Liver (tissue), 9 donors: ENCODE results near the gene C11orf58. TPM values are rescaled to one million over a fixed set of nuclear protein-coding genes. Genes with fewer than 3 reads are reported as not detected.

ENCODE experiments used
- DNase-seq: peaks from one replicate; pipeline ENCODE4 v3.0.0-alpha.2; 2017; ENCODE audit warnings: low spot score
- H3K27ac ChIP-seq, 2 donors: one replicate each; pipeline ENCODE4 v1.7.0; 2013; ENCODE audit warnings: inconsistent platforms in 2 of 2, low read length in 2 of 2, control low read depth in 1 of 2, low read depth in 1 of 2, mild to moderate bottlenecking in 1 of 2
- H3K27me3 ChIP-seq, 4 donors: one replicate each; pipeline versions ENCODE4 v1.6.1 to v1.7.0; 2013; ENCODE audit warnings: low read length in 3 of 4, inconsistent platforms in 1 of 4, mild to moderate bottlenecking in 1 of 4, moderate library complexity in 1 of 4; ENCODE audit not compliant: control insufficient read depth in 4 of 4, insufficient read depth in 4 of 4
- H3K36me3 ChIP-seq, 4 donors: one replicate each; pipeline versions ENCODE4 v1.6.1 to v1.7.0; 2013; ENCODE audit warnings: low read length in 3 of 4, mild to moderate bottlenecking in 3 of 4, low read depth in 1 of 4, moderate library complexity in 1 of 4; ENCODE audit not compliant: control insufficient read depth in 4 of 4, insufficient read depth in 3 of 4
- H3K4me1 ChIP-seq, 4 donors: one replicate each; pipeline versions ENCODE4 v1.6.1 to v1.7.0; 2013; ENCODE audit warnings: low read length in 3 of 4, mild to moderate bottlenecking in 3 of 4, moderate library complexity in 1 of 4; ENCODE audit not compliant: control insufficient read depth in 4 of 4, insufficient read depth in 4 of 4
- H3K4me3 ChIP-seq, 3 donors: one replicate each; pipeline versions ENCODE4 v1.6.1 to v1.7.0; 2013; ENCODE audit warnings: low read length in 3 of 3, control low read depth in 1 of 3, low read depth in 1 of 3, mild to moderate bottlenecking in 1 of 3
- H3K9ac ChIP-seq, 2 donors: one replicate each; pipeline ENCODE4 v1.7.0; 2013; ENCODE audit warnings: low read length in 2 of 2, mild to moderate bottlenecking in 2 of 2, moderate library complexity in 2 of 2, control low read depth in 1 of 2, low read depth in 1 of 2
- H3K9me3 ChIP-seq, 4 donors: one replicate each; pipeline versions ENCODE4 v1.6.1 to v1.7.0; 2013; ENCODE audit warnings: low read length in 3 of 4; ENCODE audit not compliant: control insufficient read depth in 4 of 4
- EGR1 ChIP-seq, 2 donors: IDR thresholded peaks; 2 replicates each; pipeline ENCODE4 v1.6.1; 2016 to 2018; ENCODE audit warnings: antibody characterized with exemption in 2 of 2, low read depth in 2 of 2
- FOXA1 ChIP-seq: IDR thresholded peaks from 2 replicates; pipeline ENCODE4 v1.6.1; 2016; ENCODE audit warnings: antibody characterized with exemption
- FOXA2 ChIP-seq: IDR thresholded peaks from 2 replicates; pipeline ENCODE4 v1.6.1; 2016; ENCODE audit warnings: antibody characterized with exemption
- GABPA ChIP-seq, 2 donors: IDR thresholded peaks in 1 of 2; conservative IDR thresholded peaks in 1 of 2; 2 replicates each; pipeline ENCODE4 v1.6.1; 2016; ENCODE audit warnings: antibody characterized with exemption in 2 of 2, mild to moderate bottlenecking in 1 of 2, moderate library complexity in 1 of 2
- HNF4A ChIP-seq, 2 donors: conservative IDR thresholded peaks; 2 replicates each; pipeline ENCODE4 v1.6.1; 2016; ENCODE audit warnings: antibody characterized with exemption in 2 of 2, mild to moderate bottlenecking in 2 of 2
- HNF4G ChIP-seq: IDR thresholded peaks from 2 replicates; pipeline ENCODE4 v1.6.1; 2016; ENCODE audit warnings: antibody characterized with exemption
- JUND ChIP-seq, 2 donors: IDR thresholded peaks; 2 replicates each; pipeline ENCODE4 v1.6.1; 2016; ENCODE audit warnings: antibody characterized with exemption in 2 of 2
- NR2F2 ChIP-seq: IDR thresholded peaks from 2 replicates; pipeline ENCODE4 v1.6.1; 2016; ENCODE audit warnings: antibody characterized with exemption
- RAD21 ChIP-seq, 2 donors: IDR thresholded peaks; 2 replicates each; pipeline ENCODE4 v1.6.1; 2016; ENCODE audit warnings: antibody characterized with exemption in 2 of 2, mild to moderate bottlenecking in 2 of 2
- RXRA ChIP-seq, 2 donors: IDR thresholded peaks; 2 replicates each; pipeline ENCODE4 v1.6.1; 2017 to 2018; ENCODE audit warnings: antibody characterized with exemption in 2 of 2, mild to moderate bottlenecking in 1 of 2
- TAF1 ChIP-seq: conservative IDR thresholded peaks from 2 replicates; pipeline ENCODE4 v1.6.1; 2016; ENCODE audit warnings: antibody characterized with exemption, mild to moderate bottlenecking
- YY1 ChIP-seq: IDR thresholded peaks from 2 replicates; pipeline ENCODE4 v1.6.1; 2016; ENCODE audit warnings: antibody characterized with exemption, mild to moderate bottlenecking
- WGBS: extraction: QIAGEN DNeasy Blood & Tissue Kit; methylation state at CpG from one replicate; pipeline ENCODE4 v1.1.7; 2013; 5-methylcytosine and 5-hydroxymethylcytosine counted together
- polyA plus RNA-seq, 2 donors: library from polyadenylated mRNA; stranded (reverse) in 1 of 2; unstranded in 1 of 2; fragments of 200-250 nt in 1 of 2; fragments of >200 nt in 1 of 2; fragmentation: Nextera tagmentation in 1 of 2; extraction: Ambion mirVana in 1 of 2; gene quantifications; one replicate each; pipeline versions ENCODE4 v1.2.1 to v1.2.3, GENCODE V29; 2013 to 2015
- total RNA-seq, 2 donors: library from RNA; depleted of rRNA; stranded (reverse); fragments of >200 nt; gene quantifications; one replicate each; pipeline ENCODE4 v1.2.3, GENCODE V29; 2014
- TF ChIP-seq, protein P1 (sequence below): IDR thresholded peaks from 2 replicates; pipeline ENCODE4 v1.6.1; 2016; ENCODE audit warnings: antibody characterized with exemption
- TF ChIP-seq, protein P2 (sequence below): IDR thresholded peaks from 2 replicates; pipeline ENCODE4 v1.6.1; 2016; ENCODE audit warnings: antibody characterized with exemption
- TF ChIP-seq, protein P3 (sequence below): IDR thresholded peaks from 2 replicates; pipeline ENCODE4 v1.6.1; 2016; ENCODE audit warnings: antibody characterized with exemption, mild to moderate bottlenecking
- TF ChIP-seq, protein P4 (sequence below): IDR thresholded peaks from 2 replicates; pipeline ENCODE4 v1.6.1; 2016; ENCODE audit warnings: antibody characterized with exemption
- donor health status: healthy.
- donor health status: healthy.
- donor health status: healthy.
- donor health status: healthy.
- donor health status: healthy.

The C11orf58 gene
- total and polyA plus RNA-seq, 4 donors = 54.6 to 106 (median 101) TPM

DNA sequence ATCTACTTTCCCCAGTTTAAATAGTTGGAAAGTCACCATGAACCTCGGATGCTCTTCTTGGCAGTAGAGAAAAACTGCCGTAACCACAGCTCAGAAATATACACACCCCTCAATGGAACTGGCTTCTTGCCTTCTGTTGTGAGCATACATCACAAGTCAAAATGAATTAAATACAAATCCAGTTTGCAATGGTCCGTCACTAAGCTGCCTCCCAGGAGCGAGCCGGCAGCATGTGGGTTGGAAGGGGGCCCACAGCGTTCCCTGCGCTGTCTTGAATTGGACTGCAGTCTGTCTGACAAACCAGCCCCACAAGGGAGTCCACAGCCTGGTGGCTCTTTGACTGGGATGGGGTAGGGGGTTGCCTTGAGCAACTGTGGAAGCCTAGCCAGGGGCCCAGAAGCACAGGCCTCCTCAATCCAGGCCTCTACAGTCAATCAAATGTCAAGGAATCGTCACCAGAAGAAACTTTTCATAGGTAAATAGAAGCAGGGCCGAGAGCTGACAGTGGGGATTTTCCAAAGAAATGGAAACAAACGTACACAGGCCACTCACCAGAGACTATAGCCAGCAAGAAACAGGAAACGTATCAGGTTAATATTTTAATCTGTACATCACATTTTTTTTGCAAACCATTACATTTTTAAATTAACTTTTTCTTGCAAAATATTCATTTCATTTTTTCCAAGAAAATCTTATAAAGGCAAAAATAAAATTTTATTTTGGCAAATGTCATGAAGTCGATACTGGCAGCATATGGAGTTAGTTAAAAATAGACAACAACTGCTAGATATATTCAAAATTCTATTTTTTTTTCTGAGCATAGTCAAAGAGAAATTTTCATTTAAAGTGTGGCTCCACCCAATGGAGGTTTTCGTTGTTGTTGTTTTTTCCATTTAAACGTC, 38.5 kb downstream of the C11orf58 start:
- H3K4me1 ChIP-seq = peaks cover 11 to 20% (median 18%) of the 10 kb centered on the region in 4 donors
- no peak for DNase-seq
- no peak overlapping the region for H3K27ac ChIP-seq
- TF ChIP-seq GABPA (IDR thresholded peaks at IDR 0.05 in 1 of 2, conservative IDR thresholded peaks at IDR 0.05 in 1 of 2) = no peak
- no peak for TF ChIP-seq EGR1 (IDR thresholded peaks at IDR 0.05; ENCODE audit: low read depth in 2 of 2)
- TF ChIP-seq RXRA (IDR thresholded peaks at IDR 0.05) = no peak
- no peak for TF ChIP-seq JUND (IDR thresholded peaks at IDR 0.05)
- TF ChIP-seq, protein P1, sequence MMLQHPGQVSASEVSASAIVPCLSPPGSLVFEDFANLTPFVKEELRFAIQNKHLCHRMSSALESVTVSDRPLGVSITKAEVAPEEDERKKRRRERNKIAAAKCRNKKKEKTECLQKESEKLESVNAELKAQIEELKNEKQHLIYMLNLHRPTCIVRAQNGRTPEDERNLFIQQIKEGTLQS = no peak
- TF ChIP-seq NR2F2 = no peak
- TF ChIP-seq, protein P2, sequence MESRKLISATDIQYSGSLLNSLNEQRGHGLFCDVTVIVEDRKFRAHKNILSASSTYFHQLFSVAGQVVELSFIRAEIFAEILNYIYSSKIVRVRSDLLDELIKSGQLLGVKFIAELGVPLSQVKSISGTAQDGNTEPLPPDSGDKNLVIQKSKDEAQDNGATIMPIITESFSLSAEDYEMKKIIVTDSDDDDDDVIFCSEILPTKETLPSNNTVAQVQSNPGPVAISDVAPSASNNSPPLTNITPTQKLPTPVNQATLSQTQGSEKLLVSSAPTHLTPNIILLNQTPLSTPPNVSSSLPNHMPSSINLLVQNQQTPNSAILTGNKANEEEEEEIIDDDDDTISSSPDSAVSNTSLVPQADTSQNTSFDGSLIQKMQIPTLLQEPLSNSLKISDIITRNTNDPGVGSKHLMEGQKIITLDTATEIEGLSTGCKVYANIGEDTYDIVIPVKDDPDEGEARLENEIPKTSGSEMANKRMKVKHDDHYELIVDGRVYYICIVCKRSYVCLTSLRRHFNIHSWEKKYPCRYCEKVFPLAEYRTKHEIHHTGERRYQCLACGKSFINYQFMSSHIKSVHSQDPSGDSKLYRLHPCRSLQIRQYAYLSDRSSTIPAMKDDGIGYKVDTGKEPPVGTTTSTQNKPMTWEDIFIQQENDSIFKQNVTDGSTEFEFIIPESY = no peak
- TF ChIP-seq, protein P3, sequence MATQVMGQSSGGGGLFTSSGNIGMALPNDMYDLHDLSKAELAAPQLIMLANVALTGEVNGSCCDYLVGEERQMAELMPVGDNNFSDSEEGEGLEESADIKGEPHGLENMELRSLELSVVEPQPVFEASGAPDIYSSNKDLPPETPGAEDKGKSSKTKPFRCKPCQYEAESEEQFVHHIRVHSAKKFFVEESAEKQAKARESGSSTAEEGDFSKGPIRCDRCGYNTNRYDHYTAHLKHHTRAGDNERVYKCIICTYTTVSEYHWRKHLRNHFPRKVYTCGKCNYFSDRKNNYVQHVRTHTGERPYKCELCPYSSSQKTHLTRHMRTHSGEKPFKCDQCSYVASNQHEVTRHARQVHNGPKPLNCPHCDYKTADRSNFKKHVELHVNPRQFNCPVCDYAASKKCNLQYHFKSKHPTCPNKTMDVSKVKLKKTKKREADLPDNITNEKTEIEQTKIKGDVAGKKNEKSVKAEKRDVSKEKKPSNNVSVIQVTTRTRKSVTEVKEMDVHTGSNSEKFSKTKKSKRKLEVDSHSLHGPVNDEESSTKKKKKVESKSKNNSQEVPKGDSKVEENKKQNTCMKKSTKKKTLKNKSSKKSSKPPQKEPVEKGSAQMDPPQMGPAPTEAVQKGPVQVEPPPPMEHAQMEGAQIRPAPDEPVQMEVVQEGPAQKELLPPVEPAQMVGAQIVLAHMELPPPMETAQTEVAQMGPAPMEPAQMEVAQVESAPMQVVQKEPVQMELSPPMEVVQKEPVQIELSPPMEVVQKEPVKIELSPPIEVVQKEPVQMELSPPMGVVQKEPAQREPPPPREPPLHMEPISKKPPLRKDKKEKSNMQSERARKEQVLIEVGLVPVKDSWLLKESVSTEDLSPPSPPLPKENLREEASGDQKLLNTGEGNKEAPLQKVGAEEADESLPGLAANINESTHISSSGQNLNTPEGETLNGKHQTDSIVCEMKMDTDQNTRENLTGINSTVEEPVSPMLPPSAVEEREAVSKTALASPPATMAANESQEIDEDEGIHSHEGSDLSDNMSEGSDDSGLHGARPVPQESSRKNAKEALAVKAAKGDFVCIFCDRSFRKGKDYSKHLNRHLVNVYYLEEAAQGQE = no peak
- TF ChIP-seq FOXA2 = no peak
- TF ChIP-seq YY1 = no peak
- TF ChIP-seq TAF1 = no peak
- TF ChIP-seq RAD21 (IDR thresholded peaks at IDR 0.05) = no peak
- no peak for TF ChIP-seq HNF4G
- TF ChIP-seq HNF4A (conservative IDR thresholded peaks at IDR 0.05) = no peak
- TF ChIP-seq, protein P4, sequence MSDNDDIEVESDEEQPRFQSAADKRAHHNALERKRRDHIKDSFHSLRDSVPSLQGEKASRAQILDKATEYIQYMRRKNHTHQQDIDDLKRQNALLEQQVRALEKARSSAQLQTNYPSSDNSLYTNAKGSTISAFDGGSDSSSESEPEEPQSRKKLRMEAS = no peak
- no peak for TF ChIP-seq FOXA1
- H3K27me3 ChIP-seq = no peaks in the 10 kb centered on the region
- no peaks in the 10 kb centered on the region for H3K9me3 ChIP-seq
- H3K9ac ChIP-seq = no peak overlapping the region
- H3K36me3 ChIP-seq = peaks cover 0 to 8% (median under 1%) of the 10 kb centered on the region in 4 donors
- H3K4me3 ChIP-seq = no peak overlapping the region
- WGBS = 88% methylated on average over 14 of the region's 14 CpGs

DNA sequence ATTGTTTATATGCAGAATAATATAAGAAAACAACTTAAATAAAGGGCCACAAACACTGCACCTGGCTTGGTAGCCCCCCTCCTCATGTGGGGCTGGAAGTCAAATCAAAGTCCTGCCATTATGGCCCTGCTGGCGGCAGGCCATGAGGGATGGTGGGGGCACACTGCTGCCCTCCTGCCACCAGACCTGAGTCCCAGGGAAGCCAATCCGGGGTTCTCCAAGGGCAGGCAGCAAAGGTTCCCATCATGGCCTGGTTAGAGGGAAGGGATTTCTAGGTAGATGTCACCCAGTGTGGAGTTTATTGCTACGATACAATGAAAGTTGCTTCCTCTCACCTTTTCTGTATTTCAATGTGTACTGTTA, 39.1 kb downstream of the C11orf58 start:
- Histone ChIP-seq H3K27ac (no peak overlapping the region), H3K9ac (no peak overlapping the region), H3K4me1 (peaks cover 11 to 20% (median 18%) of the 10 kb centered on the region in 4 donors), H3K9me3 (no peaks in the 10 kb centered on the region), H3K4me3 (no peak overlapping the region), H3K36me3 (peaks cover 0 to 8% (median under 1%) of the 10 kb centered on the region in 4 donors), H3K27me3 (no peaks in the 10 kb centered on the region)
- TF ChIP-seq TAF1 (no peak), FOXA1 (no peak), GABPA (IDR thresholded peaks at IDR 0.05 in 1 of 2, conservative IDR thresholded peaks at IDR 0.05 in 1 of 2) (no peak)
- TF ChIP-seq, protein P2 = no peak
- TF ChIP-seq, protein P1 = no peak
- TF ChIP-seq, protein P4 = no peak
- 97% methylated on average over 3 of the region's 3 CpGs for WGBS
- DNase-seq = no peak
